ENCODE results near the gene NUP214. TPM values are rescaled to one million over a fixed set of nuclear protein-coding genes. Genes with fewer than 3 reads are reported as not detected.

NUP214 gene
- total RNA-seq, 2 experiments from 2014 or later: 19.7 to 69.6 TPM

DNA sequence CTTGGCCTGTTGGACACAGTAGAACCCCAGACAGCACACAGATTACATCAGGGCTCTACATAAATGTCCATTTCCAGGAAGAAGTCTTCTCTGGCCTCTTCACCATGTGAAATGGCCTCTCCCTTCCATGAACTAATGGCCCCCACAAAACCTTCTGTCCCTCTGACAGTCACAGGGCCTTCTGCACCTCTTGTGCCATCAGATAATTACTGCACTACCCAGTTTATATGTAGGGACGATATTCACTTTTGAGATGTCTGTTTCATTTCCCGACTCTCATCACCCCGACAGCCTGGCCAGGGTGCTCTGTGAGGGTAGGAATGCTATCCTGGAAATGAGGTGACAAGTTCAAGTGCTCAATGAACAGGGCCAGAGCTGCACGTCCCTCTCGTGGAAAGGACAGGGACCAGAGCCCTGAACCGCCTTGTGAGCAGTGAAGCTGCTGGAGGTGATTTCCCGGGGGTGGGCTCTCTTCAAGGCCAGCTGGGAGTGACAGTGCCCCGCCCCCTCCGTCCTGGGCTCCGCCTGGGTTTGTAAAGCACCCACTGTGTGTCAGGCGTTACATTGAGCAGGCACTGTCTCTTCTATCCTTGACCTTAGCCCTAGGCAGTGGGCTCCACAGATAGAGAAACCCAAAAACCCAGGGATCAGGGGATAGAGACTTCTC lies 153.9 kb downstream of the NUP214 start:
- ChIA-PET POLR2A (interaction anchor here (1.4 kb wide), 1 partner anchor 99 kb away, joined by 3 read pairs; no protein-coding TSS in a partner anchor), CTCF (ENCODE audit: unreplicated experiment) (interaction anchor here (0.9 kb wide), 1 partner anchor 117 kb away, joined by 3 read pairs; no protein-coding TSS in a partner anchor)
- intact Hi-C loops (cut with micrococcal nuclease; ENCODE audit: unreplicated experiment): loop anchor here (5.0 to 10.0 kb wide), 3 partner anchors 37 to 458 kb away; no protein-coding TSS in a partner anchor
- Histone ChIP-seq H3K4me3 (ENCODE audit: low read depth, low read length, poor library complexity, severe bottlenecking) (no peak overlapping the region), H3K27ac (ENCODE audit: low read depth, low read length, poor library complexity, severe bottlenecking) (no peak overlapping the region), H3K79me2 (ENCODE audit: insufficient read depth, low read depth, low read length) (peaks cover 21% of the 10 kb centered on the region), H4K20me1 (ENCODE audit: insufficient read depth, low read length) (no peaks in the 10 kb centered on the region), H3K9me2 (ENCODE audit: insufficient read depth, low read length) (no peaks in the 10 kb centered on the region), H3K9me3 (ENCODE audit: low read length) (no peaks in the 10 kb centered on the region), H3K36me3 (ENCODE audit: insufficient read depth, low read length) (peaks cover 12% of the 10 kb centered on the region; the same call in 1 of the 2 replicates), H2AFZ (ENCODE audit: low read length) (no peak overlapping the region), H3K4me1 (ENCODE audit: insufficient read depth, low read length, poor library complexity, severe bottlenecking) (peaks cover 6% of the 10 kb centered on the region), H3K4me2 (ENCODE audit: low read length) (no peak overlapping the region)
- no TSS peak for BruUV-seq (replicated peaks)
- DNase-seq (ENCODE audit: low spot score): no peak
- TF ChIP-seq EZH2phosphoT487 (IDR thresholded peaks at IDR 0.05; ENCODE audit: borderline replicate concordance, low read depth, low read length): no peak
- TF ChIP-seq, protein P1, sequence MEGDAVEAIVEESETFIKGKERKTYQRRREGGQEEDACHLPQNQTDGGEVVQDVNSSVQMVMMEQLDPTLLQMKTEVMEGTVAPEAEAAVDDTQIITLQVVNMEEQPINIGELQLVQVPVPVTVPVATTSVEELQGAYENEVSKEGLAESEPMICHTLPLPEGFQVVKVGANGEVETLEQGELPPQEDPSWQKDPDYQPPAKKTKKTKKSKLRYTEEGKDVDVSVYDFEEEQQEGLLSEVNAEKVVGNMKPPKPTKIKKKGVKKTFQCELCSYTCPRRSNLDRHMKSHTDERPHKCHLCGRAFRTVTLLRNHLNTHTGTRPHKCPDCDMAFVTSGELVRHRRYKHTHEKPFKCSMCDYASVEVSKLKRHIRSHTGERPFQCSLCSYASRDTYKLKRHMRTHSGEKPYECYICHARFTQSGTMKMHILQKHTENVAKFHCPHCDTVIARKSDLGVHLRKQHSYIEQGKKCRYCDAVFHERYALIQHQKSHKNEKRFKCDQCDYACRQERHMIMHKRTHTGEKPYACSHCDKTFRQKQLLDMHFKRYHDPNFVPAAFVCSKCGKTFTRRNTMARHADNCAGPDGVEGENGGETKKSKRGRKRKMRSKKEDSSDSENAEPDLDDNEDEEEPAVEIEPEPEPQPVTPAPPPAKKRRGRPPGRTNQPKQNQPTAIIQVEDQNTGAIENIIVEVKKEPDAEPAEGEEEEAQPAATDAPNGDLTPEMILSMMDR (conservative IDR thresholded peaks at IDR 0.05; ENCODE audit: low read length): no peak

DNA sequence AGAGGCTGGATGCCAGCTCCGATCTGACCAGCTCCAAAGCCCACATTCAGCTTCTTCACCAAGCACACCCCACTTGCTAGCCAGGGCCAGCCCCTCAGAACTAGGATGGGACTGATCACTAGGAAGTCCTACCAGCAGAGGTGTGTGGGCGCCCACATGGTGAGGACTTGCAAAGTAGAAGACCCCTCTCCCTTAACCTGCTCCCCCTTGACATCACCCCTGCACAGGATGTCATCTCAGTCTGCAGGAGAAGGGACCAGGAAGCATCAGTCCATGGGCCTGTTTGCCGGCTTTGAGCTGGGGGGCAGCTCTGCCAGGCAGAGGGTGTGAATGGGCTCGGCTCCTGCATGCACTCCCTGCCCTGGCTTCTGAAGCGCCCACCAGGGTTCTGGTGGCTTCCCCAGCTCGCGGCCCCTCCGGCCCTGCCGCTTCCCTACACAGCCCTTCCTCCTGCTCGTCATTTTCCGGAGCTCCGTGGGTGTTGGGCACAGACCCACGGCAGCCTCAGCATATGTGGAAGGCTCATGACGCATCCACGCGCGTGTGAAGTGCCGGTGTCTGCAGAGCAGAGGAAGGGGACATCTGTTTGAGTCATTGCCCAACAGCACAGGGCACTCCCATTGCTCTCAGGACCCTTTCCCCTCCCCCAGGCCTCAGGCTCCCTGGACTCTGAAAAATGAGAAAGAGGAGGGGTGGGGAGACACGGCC lies 154.6 kb downstream of the NUP214 start:
- Histone ChIP-seq H3K9me3 (ENCODE audit: low read length) (no peaks in the 10 kb centered on the region), H3K4me3 (ENCODE audit: low read depth, low read length, poor library complexity, severe bottlenecking) (no peak overlapping the region), H3K36me3 (ENCODE audit: insufficient read depth, low read length) (0 out of 2 replicates have a peak, but pooled peaks cover 9% of the 10 kb centered on the region), H3K27ac (ENCODE audit: low read depth, low read length, poor library complexity, severe bottlenecking) (no peak overlapping the region), H3K79me2 (ENCODE audit: insufficient read depth, low read depth, low read length) (peaks cover 14% of the 10 kb centered on the region), H4K20me1 (ENCODE audit: insufficient read depth, low read length) (no peaks in the 10 kb centered on the region), H3K4me2 (ENCODE audit: low read length) (no peak overlapping the region), H2AFZ (ENCODE audit: low read length) (no peak overlapping the region), H3K9me2 (ENCODE audit: insufficient read depth, low read length) (no peaks in the 10 kb centered on the region), H3K4me1 (ENCODE audit: insufficient read depth, low read length, poor library complexity, severe bottlenecking) (peaks cover 6% of the 10 kb centered on the region)
- ChIA-PET POLR2A (interaction anchor here (0.5 kb wide), 1 partner anchor 30 kb away, joined by 3 read pairs; no protein-coding TSS in a partner anchor), CTCF (ENCODE audit: unreplicated experiment) (interaction anchor here (0.9 kb wide), 1 partner anchor 117 kb away, joined by 3 read pairs; no protein-coding TSS in a partner anchor)
- no TSS peak for BruUV-seq (replicated peaks)
- intact Hi-C loops (cut with micrococcal nuclease; ENCODE audit: unreplicated experiment): loop anchor here (5.0 to 10.0 kb wide), 3 partner anchors 38 to 457 kb away; no protein-coding TSS in a partner anchor
- TF ChIP-seq, protein P1 (conservative IDR thresholded peaks at IDR 0.05; ENCODE audit: low read length): no peak
- TF ChIP-seq EZH2phosphoT487 (IDR thresholded peaks at IDR 0.05; ENCODE audit: borderline replicate concordance, low read depth, low read length): no peak
- no peak for DNase-seq (ENCODE audit: low spot score)

Data from OCI-LY7 (cell line).